ENCODE results near the gene PTH. TPM values are rescaled to one million over a fixed set of nuclear protein-coding genes. Genes with fewer than 3 reads are reported as not detected.
A peak's percentile ranks its signal among the peaks of the same experiment; 100 is the strongest.

PTH gene
- total RNA-seq (2014; rRNA removed; shearing (Covaris generic)), result not detected in 2 replicates

DNA sequence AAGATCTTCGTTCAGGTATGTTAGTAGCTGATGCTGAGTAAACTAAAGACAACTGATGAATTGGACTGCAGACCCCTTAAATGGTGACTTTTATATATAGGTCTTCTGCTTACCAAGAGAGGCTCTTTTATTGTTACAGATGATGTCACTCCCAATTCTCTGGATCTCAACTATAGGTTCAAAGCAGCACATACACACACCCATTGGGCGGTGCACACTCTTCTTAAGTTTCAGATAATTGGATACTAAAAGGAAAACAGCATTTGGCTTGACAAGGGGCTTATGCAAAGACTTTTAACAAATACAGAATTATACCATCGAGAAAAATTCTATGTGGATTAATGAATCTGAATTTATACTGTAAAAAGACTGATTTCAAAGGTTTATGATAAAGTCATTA lies at the start of gene PTH:
Gene PTH (minus strand): TSS at position 69 of the 400 bp plus-strand sequence. CDS start 3,142 bp downstream, outside the sequence.
- DNase-seq (ENCODE audit: low read depth), result no peak

DNA sequence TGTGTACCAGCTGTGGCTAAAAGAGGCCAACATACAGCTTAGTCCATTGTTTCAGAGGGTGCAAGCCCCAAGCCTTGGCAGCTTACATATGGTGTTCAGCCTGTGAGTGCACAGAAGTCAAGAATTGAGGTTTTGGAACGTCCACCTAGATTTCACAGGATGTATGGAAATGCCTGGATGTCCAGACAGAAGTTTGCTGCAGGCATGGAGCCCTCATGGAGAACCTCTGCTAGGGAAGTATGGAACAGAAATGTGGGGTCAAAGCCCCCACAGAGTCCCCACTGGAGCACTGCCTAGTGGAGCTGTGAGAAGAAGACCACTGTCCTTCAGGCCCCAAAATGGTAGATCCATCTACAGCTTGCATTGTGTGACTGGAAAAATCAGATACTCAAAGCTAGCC lies 42.2 kb upstream of the PTH start:
- DNase-seq (ENCODE audit: low read depth), result no peak

DNA sequence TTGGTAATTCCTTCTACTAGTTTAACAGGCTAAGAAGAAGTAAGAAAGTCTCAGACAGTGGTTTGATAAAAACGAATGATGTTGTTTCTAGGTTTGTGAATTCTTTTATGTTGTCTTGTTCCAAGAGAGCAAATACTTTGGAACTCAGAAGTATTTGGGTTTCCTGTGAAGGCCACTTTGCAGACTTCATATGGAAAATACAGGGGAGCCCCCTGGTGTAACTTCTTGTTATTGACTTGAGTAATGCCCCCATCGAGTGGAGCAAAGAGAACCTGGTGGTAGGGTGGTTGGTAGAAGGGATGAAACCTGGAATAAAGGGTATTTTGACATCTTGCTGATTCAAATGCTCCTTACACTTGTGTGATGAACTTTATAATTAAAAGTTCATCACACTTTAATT lies 40.0 kb upstream of the PTH start:
- DNase-seq (ENCODE audit: low read depth), result peak; percentile 29

DNA sequence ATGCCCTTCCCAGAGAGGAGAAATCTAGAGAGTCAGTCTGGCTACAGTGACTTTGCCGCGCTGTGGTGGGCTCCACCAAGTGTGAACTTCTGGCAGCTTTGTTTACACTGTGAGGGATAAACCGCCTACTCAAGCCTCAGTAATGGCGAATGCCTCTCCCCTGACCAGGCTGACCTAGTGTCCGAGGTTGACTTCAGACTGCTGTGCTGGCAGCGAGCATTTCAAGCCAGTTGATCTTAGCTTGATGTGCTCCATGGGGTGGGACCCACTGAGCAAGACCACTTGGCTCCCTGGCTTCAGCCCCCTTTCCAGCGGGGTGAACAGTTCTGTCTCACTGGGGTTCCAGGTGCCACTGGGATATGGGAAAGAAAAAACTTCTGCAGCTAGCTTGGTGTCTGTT lies 38.6 kb upstream of the PTH start:
- no peak for DNase-seq (ENCODE audit: low read depth)

DNA sequence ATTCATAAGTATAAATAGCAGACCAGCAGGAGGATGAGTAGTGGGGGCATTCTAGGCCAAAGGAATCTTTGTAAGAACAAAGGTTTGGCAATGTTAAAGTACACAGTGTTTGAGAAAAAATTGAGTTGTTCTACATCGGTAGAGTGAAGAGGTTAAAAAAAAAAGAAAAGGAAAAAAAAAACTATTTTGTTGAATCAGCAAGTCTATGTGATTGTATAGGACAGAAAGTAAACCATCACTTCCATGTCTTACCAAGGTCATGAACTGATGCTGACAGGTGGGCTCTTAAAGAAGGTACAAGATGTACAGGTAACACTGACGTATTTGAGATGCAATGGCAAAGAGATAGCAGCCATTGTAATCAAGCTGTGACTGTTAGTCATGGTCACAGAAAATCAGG lies 29.5 kb upstream of the PTH start:
- DNase-seq (ENCODE audit: low read depth), result no peak

DNA sequence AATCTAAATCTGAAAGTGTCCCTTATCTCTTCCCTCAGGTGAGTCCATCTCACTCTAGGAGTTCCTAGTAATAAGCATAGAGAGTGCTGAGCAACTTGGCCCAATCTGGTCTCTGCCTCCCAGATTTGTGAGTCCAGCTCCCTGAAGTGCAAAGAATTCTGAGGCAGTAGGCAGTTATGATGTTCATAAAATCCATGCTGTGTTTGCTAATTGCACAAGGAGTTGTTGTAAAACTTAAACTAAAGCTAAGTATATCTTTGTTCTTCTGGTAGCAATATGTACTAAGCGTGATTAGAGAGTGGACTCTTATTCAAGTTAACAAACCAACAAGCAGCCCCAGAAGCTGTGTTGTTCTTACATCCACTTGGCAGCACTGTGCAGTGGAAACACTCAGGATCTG lies 7.6 kb upstream of the PTH start:
- no peak for DNase-seq (ENCODE audit: low read depth)

DNA sequence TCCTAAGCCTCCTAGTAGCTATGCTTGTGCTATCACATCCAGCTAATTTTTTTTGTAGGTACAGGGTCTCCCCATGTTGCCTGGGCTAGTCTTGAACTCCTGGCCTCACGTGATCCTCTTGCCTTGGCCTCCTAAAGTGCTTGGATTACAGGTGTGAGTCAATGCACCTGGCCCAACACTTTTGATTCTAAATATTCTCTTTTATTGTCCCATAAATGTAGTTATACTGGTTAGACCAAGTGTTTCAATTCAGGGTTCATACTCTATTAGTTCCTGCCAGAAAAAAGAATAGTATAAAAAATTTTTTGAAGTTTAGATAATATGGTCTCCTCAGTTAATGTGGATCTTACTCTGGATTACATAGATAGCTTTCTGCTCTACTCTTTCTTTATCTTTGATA lies 6.7 kb upstream of the PTH start:
- DNase-seq (ENCODE audit: low read depth), result no peak

DNA sequence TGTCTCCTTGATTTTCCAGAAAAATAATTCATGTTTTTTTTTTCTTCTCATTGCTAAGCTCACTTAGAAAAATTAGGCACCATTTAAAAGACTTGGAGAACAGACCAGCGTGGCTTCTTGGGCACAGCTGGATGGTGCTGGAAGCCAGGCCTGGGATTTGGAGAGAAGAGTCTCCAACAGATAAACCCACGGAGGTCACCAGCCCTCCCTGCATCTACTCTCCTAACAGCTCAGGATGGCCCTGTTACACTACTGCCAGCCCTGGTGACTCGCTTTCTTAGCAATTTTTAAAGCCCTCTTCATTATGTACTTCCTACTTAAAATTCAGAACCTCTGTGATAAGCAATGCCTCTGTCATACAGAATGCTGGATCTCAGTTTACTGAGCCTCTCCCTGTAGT lies 1.7 kb downstream of the PTH start:
- no peak for DNase-seq (ENCODE audit: low read depth)

DNA sequence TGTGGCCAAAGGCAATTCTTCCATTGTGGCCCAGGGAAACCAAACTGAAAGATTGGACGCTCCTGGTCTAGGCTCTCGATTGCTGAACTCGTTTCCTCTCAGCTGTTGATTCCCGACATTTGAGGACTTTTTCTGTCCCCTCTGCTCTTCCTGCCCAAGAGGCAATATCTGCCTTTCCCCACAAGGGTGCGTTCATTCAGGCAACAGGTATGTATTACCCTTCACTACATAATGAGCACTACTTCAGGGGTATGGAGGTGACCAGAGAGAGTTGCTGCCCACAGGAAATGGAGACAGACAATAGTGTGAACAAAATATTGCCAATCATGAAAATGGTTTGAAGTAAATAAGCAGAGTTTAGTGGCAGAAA lies 8.2 kb downstream of the PTH start:
- peak; percentile 36 for DNase-seq (ENCODE audit: low read depth)

DNA sequence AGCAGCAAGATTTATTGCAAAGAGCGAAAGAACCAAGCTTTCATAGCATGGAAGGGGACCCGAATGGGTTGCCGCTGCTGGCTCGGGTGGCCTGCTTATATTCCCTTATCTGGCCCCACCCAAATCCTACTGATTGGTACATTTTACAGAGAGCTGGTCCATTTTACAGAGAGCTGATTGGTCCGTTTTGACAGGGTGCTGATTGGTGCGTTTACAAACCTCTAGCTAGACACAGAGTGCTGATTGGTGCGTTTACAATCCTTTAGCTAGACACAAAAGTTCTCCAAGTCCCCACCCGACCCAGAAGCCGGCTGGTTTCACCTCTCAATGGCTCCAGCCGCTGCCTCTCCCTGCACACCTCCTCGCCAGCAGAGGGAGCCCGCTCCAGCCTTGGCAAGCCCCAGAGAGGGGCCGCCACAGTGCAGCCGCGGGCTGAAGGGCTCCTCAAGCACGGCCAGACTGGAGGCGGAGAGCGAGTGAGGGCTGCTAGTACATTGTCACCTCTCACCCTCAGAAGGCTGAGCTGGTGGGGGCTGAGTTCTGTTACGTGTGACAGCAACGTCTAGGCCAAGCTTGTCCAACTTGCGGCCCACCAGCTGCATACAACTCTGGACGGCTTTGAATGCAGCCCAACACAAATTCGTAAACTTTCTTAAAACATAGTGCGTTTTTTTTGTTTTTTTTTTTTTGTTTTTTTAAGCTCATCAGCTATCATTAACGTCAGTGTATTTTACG lies 8.7 kb downstream of the PTH start:
- DNase-seq (ENCODE audit: low read depth), result peak; percentile 25

DNA sequence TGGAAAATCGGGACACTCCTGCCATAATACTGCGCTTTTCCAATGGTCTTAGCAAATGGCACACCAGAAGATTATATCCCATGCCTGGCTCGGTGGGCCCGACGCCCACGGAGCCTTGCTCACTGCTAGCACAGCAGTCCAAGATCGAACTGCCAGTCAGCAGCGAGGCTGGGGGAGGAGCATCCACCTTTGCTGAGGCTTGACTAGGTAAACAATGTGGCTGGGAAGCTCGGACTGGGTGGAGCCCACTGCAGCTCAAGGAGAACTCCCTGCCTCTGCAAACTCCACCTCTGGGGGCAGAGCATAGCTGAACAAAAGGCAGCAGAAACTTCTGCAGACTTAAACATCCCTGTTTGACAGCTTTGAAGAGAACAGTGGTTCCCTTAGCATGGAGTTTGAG lies 15.6 kb downstream of the PTH start:
- DNase-seq (ENCODE audit: low read depth), result no peak

DNA sequence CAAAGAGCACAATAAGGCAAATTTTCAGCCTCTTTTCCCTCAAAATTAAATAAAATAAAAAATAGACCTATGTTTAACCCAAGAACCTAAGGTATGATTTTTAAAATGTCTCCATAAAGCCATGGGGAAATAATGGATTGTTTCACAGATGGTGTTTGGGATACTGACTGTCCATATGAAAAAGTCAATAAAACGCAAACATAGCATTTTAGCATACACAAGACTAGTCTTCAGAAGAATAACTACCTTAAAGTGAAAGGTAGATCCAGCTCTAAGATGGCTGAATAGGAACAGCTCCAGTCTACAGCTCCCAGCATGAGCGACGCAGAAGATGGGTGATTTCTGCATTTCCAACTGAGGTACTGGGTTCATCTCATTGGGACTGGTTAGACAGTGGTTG lies 16.1 kb downstream of the PTH start:
- no peak for DNase-seq (ENCODE audit: low read depth)

DNA sequence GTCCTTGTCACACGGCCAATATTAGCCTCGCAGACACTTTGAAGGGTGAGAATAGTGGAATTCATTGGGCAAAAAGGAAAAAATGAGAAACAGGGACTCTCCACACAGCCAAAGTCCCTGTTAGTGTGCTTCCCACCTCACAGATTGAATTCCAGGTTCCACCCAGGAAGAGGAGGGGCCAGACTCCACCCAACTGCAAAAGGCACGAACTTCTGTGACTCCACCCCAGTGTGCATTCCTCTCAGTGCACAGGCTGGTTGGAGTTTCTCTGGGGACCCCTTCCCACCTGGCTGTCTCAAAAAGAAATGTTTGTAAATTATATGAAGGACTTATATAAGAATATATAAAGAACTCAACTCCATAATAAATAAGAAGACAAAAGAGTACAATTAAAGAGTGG lies 20.7 kb downstream of the PTH start:
- DNase-seq (ENCODE audit: low read depth), result no peak

DNA sequence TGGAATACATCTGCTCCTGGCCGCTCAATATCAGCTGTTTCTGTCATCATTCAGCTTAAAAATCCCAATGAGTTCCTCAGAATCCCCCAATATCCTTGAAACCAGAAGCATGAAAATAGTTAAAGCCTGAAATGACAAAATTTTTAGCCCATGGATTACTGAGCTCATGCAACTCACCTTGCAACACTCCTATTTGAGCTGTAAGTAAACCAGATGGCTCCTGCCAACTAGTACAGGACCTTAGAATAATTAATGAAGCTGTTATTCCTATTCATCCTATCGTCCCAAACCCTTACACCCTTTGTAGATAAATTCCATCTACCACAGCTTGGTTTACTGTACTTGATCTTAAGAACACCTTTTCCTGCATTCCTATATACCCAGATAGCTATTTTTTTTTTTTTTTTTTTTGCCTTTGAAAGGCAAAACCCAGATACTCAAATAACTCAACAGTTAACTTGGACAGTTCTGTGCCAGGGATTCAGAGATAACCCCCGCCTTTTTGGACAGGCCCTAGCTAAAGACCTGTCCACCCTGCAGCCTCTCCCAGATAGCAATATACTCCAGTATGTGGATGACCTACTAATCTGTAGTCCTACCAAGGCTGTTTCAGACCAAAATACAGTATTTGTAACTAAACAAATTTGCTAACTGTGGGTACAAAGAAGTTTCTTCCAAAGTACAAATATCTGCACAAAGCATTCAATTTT lies 22.6 kb downstream of the PTH start:
- no peak for DNase-seq (ENCODE audit: low read depth)

DNA sequence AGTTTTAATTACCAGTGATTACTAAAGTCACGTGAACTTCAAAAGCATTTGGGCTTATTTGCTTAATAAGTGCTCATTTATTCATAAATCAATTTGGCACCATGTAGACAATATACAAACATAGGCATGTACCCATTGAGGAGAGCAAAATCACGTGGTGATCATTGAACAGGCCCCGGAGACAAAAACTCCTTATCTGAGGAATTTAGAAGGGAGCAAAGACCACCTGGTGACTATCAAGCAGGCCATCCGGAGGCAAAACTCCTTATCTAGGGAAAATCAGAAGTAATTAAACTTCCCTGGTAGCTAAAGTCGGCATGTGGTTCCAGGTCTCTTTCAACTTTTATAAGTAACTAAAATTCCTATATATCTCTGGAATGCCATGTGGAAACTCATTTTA lies 27.0 kb downstream of the PTH start:
- DNase-seq (ENCODE audit: low read depth), result no peak

DNA sequence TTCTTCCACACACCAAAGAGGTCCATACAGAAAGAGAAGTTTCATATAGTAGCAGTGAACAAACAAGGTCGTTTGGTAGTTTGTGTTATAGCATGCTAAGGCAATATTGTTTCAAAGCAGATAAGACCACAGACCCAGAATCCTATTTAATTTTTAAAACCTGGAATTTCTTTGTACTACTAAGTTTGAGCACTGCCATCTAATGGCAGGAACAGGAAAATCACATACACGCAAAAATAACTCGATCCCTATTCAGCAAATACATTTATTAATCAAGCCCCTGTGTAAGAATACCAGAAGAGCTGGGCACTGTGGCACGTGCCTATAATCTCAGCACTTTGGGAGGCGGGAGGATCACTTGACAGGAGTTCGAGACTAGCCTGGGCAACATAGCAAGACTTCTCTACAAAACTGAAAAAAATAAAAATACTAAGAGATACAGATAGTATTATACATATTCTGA lies 29.9 kb downstream of the PTH start:
- peak; percentile 42 for DNase-seq (ENCODE audit: low read depth)

DNA sequence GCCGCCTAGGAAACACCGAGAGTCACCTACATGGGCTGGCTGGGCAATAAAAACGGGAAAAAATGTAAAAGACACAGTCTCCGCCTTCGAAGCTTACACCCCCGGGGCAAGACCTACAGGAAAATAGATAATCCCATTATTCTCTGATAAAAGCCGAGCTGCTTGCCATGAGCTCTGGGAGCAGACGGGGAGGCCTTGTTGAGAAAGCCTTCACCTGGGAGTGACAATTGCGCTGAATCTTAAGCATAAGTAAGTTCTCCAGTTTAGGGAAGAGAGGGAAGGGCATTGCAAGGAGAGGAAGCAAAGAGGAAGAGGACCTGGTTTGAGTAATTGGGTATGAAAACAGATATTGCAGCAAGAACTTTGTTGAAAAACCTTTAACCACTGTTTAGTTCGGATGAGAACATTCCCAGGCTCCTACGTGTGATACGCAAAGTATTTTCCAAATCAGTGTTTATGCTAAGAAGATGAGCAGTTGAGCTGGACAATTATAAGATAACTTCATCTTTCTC lies 32.0 kb downstream of the PTH start:
- DNase-seq (ENCODE audit: low read depth), result no peak

DNA sequence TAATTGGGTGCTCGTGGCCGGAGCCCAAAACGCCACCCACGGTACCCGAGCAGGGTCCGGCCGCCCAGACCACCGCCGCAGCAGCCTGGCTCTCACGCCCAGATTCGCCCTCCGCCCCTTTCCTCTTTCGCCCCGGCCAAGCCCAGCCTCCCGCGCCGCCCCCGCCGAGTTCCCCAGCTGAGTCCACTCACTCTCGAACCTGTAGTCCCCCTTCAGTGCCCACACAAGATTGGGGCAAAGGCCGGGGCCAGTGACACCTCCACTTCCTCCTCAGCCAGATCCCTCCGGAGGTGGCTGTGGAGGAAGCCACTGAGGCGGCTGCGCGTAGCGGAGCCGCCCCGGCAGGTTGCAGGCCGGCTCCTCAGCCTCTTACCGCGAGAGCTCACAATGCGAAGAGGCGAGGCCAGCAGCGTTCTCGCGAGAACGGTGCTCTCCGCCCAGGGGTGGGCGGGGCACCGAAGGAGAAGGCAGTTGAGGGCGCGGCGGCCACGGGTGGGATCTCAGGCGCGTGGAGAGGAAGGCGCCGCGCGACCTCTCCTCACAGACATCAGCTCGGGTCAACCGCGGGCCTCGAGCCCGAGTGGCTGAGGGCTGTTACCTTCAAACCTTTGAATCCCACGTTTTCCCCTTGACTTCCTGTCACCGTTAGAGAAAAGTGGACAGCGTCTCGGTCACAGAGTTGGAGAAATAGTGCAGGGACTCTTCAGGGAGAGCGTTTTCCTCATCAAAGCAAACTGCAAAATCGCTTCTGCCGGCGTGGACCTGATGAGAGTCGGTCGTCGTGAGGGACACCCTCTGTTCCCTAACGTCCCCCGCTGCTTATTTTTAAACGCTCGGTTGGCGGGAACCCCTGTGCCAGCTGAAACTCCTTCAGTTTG lies 32.7 kb downstream of the PTH start, which contains the start of gene BTBD10:
Gene BTBD10 (minus strand): TSS at position 322 of the 878 bp plus-strand sequence. CDS start 18,098 bp downstream, outside the sequence.
- DNase-seq (ENCODE audit: low read depth), result peak; percentile 97

DNA sequence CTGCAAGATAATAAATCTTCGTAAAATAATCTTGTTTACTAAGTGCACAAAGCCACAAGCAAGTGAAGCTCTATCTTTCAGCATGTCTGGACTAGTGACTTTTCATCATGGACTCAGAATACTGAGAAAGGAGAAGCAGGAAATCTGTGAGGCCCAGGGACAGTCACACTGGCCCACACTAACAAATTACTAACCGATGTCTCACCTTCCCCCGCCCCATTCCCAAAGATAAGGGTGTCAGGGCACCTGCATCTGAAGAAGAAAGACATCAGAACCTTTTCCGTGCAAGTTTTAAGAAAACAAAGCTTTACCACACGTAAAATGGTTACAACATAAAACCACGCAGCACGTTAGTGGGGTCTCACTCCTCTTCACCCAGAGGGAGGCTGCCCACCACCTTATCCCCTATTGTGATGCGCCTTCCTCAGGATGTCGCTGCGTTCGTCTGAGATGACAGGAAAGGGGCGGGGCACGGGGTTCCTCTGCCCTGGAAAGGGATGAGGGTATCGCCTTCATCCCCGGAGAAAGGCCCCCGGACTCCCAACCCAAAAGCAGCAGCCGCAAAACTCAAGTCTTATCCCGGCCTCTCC lies 33.4 kb downstream of the PTH start:
- peak; percentile 82 for DNase-seq (ENCODE audit: low read depth)

DNA sequence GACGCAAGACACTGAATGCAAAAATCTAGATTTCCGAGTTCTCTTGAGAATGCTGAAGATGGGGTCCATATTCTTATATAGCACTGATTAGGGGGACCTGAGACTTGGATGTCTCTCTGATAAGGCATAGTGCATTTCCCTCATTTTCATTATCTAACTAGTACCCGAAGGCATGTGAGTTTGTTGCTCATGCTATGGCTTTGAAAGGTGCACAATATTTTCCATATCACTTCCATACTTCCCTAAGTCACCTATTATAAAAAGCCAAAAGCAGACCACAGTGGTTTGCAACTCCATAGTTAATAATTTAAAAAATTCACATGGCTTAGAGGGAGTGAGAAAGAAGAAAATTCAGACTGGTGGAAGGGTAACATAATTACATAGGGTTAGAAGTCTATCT lies 34.5 kb downstream of the PTH start:
- no peak for DNase-seq (ENCODE audit: low read depth)

DNA sequence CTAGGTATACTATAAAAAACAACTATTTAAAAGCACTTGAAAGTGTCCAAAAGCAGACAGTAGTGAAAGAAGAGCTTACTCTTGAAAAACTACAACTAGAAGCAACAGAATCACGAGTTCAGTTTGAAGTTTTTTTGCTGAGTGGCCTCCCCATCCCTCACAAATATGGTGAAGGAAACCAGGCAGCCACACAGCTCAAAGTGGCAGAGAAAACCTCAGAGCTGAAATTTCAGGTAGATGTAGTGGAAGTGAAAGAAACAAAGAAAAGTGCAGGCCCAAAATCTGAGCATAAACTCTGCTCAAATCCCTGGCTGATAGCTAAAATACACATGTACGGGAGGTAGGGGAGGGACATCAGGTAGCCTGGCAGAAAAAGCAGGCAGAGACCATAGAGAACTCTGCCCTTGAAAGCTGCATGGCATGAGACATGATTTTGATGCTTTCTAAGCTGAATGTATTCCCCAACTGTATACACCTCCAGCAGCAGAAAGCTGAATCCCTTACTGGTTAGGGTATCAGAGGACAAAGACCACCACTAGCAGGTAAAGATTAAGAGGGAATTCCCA lies 44.9 kb downstream of the PTH start:
- no peak for DNase-seq (ENCODE audit: low read depth)
